Measurements from ENCODE around the gene TMEM92. TPM values are rescaled to one million over a fixed set of nuclear protein-coding genes. Genes with fewer than 3 reads are reported as not detected.
A peak's percentile ranks its signal among the peaks of the same experiment; 100 is the strongest.
"Not testable (repeated sequence)": the region's sequence is repeated elsewhere in the genome, so short reads cannot be mapped to it uniquely, and the experiment has no call there.

TMEM92 gene
- polyA plus RNA-seq, 6 donors from 2014 or later, result not detected

DNA sequence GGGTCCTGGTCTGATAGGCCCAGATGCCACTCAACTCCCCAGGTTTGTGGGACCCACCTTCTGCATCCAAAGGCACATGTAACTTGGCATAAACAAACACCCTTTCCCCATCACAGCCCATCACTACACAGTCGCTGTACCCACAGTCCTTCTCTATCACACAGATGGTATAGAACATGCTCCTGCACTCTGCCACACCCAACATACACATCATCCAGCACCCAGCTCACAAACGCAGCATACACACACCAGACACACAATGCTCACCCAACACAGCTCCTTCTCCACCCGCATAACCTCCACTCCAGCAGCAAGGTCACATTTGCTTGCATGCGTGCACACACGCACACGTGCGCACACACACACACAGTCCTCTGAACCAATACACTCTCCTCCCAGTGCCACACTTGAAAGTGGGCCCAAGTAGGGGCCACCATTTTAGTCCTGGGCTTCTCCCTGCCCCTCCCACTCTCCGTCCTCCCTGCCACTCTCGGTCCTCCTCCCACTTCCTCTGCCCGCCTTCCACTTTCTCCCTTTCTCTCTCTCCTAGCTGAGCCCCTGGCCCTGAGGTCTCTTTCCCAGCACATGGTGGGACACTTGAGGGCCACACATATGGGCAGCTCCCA, 8.5 kb upstream of the TMEM92 start:
- DNase-seq (no peak), ATAC-seq (ENCODE audit: low read depth in 2 of 2) (no peak)
- no peaks in the 10 kb centered on the region for H3K9me3 Mint-ChIP-seq
- H3K27ac Mint-ChIP-seq, result peak overlapping the region in 2 of 6 donors; percentile 15 to 51
- no peaks in the 10 kb centered on the region for H3K36me3 Mint-ChIP-seq
- H3K4me3 Mint-ChIP-seq, result no peak overlapping the region
- no peaks in the 10 kb centered on the region for H3K4me1 Mint-ChIP-seq
- H3K27me3 Mint-ChIP-seq, result peaks cover 8 to 41% (median 37%) of the 10 kb centered on the region in 3 donors

DNA sequence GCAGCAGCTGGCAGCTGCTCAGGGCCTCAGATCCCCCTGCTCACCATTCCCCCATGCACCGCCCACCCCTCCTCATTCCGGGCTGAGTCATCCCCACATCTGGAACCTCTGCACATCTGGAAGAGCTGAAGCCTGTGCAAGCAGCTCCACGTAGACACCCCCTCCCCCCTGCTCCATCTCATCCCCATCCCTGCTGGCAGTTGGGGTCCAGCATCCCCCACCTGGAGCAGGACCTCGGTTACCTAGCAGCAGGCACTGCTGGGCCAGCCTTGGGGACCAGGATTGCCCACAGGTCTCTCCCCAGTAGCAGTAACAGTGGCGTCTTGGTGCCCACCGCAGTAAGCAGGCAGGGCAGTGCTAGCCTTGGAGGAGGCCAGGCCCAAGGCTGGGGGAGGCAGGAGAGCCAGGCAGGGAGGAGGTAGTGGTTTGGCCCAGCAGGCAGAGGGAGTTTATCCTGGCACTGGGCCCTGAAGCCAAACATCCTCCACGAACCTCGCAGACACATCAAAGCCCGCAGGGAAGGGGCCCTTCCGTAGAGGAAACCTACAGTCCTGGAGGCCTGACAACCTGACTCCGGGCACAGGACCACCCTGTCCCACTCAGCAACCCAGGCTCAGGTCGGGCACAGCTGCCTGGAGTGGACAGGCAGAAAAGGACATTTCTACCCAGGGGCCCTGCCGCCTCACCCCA, 7.7 kb upstream of the TMEM92 start:
- no peaks in the 10 kb centered on the region for H3K9me3 Mint-ChIP-seq
- ATAC-seq (ENCODE audit: low read depth in 2 of 2) (no peak), DNase-seq (no peak)
- no peak overlapping the region for H3K4me3 Mint-ChIP-seq
- no peaks in the 10 kb centered on the region for H3K4me1 Mint-ChIP-seq
- peaks cover 8 to 34% (median 30%) of the 10 kb centered on the region in 3 donors for H3K27me3 Mint-ChIP-seq
- H3K27ac Mint-ChIP-seq, result peak overlapping the region in 1 of 6 donors; percentile 10
- H3K36me3 Mint-ChIP-seq, result no peaks in the 10 kb centered on the region

DNA sequence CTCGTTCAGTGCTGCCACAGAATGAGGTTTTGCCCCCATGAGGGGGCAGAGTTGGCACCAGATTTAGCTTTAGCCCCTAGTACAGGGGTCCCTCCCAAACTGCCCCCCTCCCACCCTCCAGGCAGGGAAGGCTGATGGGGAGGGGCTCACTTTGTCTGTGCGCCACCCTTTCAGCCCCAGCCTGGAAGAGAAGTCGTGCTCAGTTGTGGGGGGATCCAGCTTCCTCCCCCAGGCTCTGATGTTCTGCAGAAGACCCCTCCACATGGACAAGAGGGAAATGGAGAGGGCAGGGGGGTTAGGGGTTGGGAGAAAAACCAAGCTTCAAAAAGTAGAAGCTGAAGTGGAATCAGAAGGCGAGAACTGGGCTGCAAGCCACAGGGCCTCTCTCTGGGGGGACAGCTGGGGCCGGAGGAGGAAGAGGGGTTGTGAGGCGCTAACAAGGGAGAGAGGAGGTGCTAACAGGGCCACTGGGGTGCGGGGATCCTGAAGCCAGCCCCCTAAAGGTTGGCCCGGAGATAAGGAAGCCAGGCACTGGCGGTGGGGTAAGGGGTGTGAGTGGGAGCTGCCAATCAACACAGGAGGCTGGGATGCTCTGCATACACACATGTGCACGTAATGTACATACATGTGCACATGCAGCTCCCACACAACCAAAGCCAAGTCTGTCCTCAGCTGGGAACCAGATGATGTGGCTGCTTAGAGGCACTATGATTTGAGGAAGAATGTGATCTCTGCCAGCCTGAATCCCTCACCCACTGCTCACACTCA, 7.0 kb upstream of the TMEM92 start:
- no peak for DNase-seq
- no peak for ATAC-seq (ENCODE audit: low read depth in 2 of 2)
- H3K9me3 Mint-ChIP-seq, result no peaks in the 10 kb centered on the region

GRCh38 chr17:50268026-50268425, 6.2 kb upstream of the TMEM92 start:
- H3K27ac Mint-ChIP-seq, result peak overlapping the region in 3 of 6 donors; percentile 15 to 39 (median 24)
- H3K27me3 Mint-ChIP-seq, result peaks cover 15 to 33% (median 32%) of the 10 kb centered on the region in 3 donors
- DNase-seq (no peak), ATAC-seq (ENCODE audit: low read depth in 2 of 2) (no peak)
- peaks cover 0 to 8% of the 10 kb centered on the region in 2 donors for H3K36me3 Mint-ChIP-seq
- no peaks in the 10 kb centered on the region for H3K9me3 Mint-ChIP-seq
- no peak overlapping the region for H3K4me3 Mint-ChIP-seq
- peaks cover 6 to 7% (median 7%) of the 10 kb centered on the region in 3 donors for H3K4me1 Mint-ChIP-seq

More for the DNA sequence above, 7.0 kb upstream of the TMEM92 start:
- Mint-ChIP-seq H3K4me3 (no peak overlapping the region), H3K36me3 (no peaks in the 10 kb centered on the region), H3K27ac (peak overlapping the region in 1 of 6 donors; percentile 39), H3K4me1 (no peaks in the 10 kb centered on the region), H3K27me3 (peaks cover 8 to 32% (median 30%) of the 10 kb centered on the region in 3 donors)

- H3K36me3 Mint-ChIP-seq, result peaks cover 0 to 8% of the 10 kb centered on the region in 2 donors
- H3K4me1 Mint-ChIP-seq, result peaks cover 6 to 8% (median 7%) of the 10 kb centered on the region in 3 donors
- H3K27me3 Mint-ChIP-seq, result peaks cover 15 to 30% (median 25%) of the 10 kb centered on the region in 3 donors
- H3K9me3 Mint-ChIP-seq, result no peaks in the 10 kb centered on the region
- H3K27ac Mint-ChIP-seq, result no peak overlapping the region
- no peak overlapping the region for H3K4me3 Mint-ChIP-seq
- ATAC-seq (ENCODE audit: low read depth in 2 of 2), result no peak
- no peak for DNase-seq
Observed at GRCh38 chr17:50268743-50269275, 5.5 kb upstream of the TMEM92 start.

GRCh38 chr17:50269477-50270434, 4.5 kb upstream of the TMEM92 start:
- peaks cover 21 to 36% (median 27%) of the 10 kb centered on the region in 3 donors for H3K27me3 Mint-ChIP-seq

GRCh38 chr17:50270435-50271362, 3.6 kb upstream of the TMEM92 start:
- ATAC-seq (ENCODE audit: low read depth in 2 of 2) (no peak), DNase-seq (no peak)
- H3K4me3 Mint-ChIP-seq, result no peak overlapping the region
- no peaks in the 10 kb centered on the region for H3K9me3 Mint-ChIP-seq
- peaks cover 0 to 8% of the 10 kb centered on the region in 2 donors for H3K36me3 Mint-ChIP-seq
- peaks cover 28 to 46% (median 35%) of the 10 kb centered on the region in 3 donors for H3K27me3 Mint-ChIP-seq
- H3K4me1 Mint-ChIP-seq, result peaks cover 7 to 8% (median 8%) of the 10 kb centered on the region in 3 donors
- peak overlapping the region in 2 of 6 donors; percentile 52 to 54 for H3K27ac Mint-ChIP-seq

More at GRCh38 chr17:50269477-50270434, 4.5 kb upstream of the TMEM92 start:
- peak; percentile 66 to 67 for ATAC-seq (ENCODE audit: low read depth in 2 of 2)
- DNase-seq, result peak; percentile 28
- H3K9me3 Mint-ChIP-seq, result no peaks in the 10 kb centered on the region
- H3K36me3 Mint-ChIP-seq, result peaks cover 0 to 8% of the 10 kb centered on the region in 2 donors
- peaks cover 7 to 8% (median 8%) of the 10 kb centered on the region in 3 donors for H3K4me1 Mint-ChIP-seq
- peak overlapping the region in 1 of 6 donors; percentile 31 for H3K27ac Mint-ChIP-seq
- H3K4me3 Mint-ChIP-seq, result no peak overlapping the region

GRCh38 chr17:50271363-50271750, 2.9 kb upstream of the TMEM92 start:
- H3K36me3 Mint-ChIP-seq; H3K9me3 Mint-ChIP-seq; DNase-seq; ATAC-seq (ENCODE audit: low read depth in 2 of 2); H3K4me1 Mint-ChIP-seq; H3K4me3 Mint-ChIP-seq: not testable (repeated sequence)
- Mint-ChIP-seq H3K27ac (peak overlapping the region in 1 of 6 donors; percentile 52), H3K27me3 (peaks cover 29 to 52% (median 33%) of the 10 kb centered on the region in 3 donors)

DNA sequence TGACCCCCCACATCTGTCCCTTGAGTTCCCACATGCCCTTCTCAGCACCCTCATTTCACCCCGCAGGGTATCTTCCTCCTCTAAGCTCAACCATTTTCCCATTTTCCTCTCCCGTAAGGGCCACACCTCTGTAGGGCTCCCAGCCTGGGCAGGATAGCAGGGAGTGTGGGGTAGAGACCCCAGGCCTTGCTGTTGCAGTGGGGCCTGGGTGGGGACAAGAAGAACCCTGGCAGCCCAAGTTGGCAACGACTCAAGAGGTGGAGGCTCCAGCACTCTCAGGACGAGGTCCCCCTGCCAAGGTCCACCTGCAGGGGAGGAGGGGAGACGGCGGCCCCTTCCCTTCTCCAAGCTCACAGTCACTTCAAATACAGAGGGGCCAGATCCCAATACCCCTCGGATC, 2.0 kb upstream of the TMEM92 start:
- DNase-seq (no peak), ATAC-seq (ENCODE audit: low read depth in 2 of 2) (no peak)
- Mint-ChIP-seq H3K27ac (peak overlapping the region in 1 of 6 donors; percentile 62), H3K4me3 (peak overlapping the region in 7 of 8 donors; percentile 68 to 91 (median 80)), H3K27me3 (peaks cover 37 to 58% (median 41%) of the 10 kb centered on the region in 3 donors), H3K9me3 (no peaks in the 10 kb centered on the region), H3K36me3 (peaks cover 0 to 8% of the 10 kb centered on the region in 2 donors), H3K4me1 (peaks cover 7 to 8% (median 8%) of the 10 kb centered on the region in 3 donors)

DNA sequence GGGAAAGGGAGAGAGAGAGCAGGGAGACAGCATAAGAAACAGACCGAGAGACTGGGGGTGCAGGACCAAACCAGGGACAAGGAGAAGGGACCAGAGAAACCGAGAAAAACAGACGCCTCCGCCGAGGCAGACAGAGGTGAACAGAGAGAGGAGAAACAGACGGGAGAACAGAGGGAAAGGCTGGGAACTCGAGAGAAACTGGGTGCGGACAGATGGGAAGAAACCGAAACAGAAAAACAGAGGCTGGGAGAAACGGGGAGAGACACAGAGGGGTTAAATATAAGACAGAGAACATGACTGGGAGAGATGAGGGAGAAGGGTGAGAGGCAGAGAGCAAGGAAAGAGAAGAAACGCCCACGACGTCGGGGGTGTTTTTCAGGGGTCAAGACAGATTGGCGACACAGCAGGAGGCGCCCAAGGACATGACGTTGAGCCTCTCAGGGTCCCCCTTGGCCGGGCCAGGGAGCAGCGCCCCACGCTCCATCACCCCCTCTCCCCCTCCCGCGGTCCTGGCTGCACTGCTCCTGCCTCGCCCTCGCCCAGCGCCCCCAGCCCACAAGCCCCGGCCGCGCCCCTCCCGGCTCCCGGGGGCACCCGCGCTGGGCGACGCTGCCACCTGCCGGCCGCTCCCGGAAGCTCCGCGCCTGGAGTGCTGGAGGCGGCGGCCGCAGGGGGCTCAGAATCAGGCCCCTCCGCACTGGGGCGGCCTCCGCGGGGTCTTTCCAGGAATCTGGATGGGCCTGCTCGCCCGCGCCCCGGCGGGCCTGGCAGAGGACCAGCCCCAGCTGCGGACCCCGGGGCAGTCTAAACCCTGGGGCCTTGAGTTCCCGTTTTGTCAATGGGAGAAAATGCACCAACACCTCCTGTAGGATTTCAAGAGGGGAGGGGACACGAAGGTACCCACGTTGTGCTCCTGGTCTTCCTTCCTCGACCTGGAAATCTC, 1.3 kb upstream of the TMEM92 start:
- peak; percentile 59 to 75 for ATAC-seq (ENCODE audit: low read depth in 2 of 2)
- peak; percentile 51 for DNase-seq
- H3K36me3 Mint-ChIP-seq, result peaks cover 0 to 8% of the 10 kb centered on the region in 2 donors
- H3K27me3 Mint-ChIP-seq, result peaks cover 39 to 58% (median 48%) of the 10 kb centered on the region in 3 donors
- peak overlapping the region; percentile 68 to 91 (median 79) for H3K4me3 Mint-ChIP-seq
- peaks cover 7 to 8% (median 8%) of the 10 kb centered on the region in 3 donors for H3K4me1 Mint-ChIP-seq
- peak overlapping the region in 1 of 6 donors; percentile 6 for H3K27ac Mint-ChIP-seq
- no peaks in the 10 kb centered on the region for H3K9me3 Mint-ChIP-seq
